GM12892 (cell line): ENCODE measurements around the gene OSTF1.

Experiments used
- POLR2A ChIP-seq: IDR thresholded peaks from 2 replicates; pipeline ENCODE4 v1.6.1; 2011; ENCODE audit warnings: low read depth, low read length, control low read depth
- POLR2AphosphoS5 ChIP-seq: IDR thresholded peaks from 2 replicates; pipeline ENCODE4 v1.6.1; 2011; ENCODE audit warnings: low read depth, low read length, control low read depth

GRCh38 chr9:75087289-75087823 lies 958 bp upstream of the OSTF1 start:
- TF ChIP-seq POLR2AphosphoS5 (no peak), POLR2A (peak; percentile 37; the same call in 1 of the 2 replicates)
